ENCODE results near the gene TSHR. TPM values are rescaled to one million over a fixed set of nuclear protein-coding genes. Genes with fewer than 3 reads are reported as not detected.

Gene TSHR
- total RNA-seq, 1 experiment from 2014 or later: not detected

- Histone ChIP-seq H3K23ac (ENCODE audit: insufficient read length, low read depth, low read length) (no peak overlapping the region), H4K91ac (ENCODE audit: insufficient read length, low read depth, low read length) (no peak overlapping the region), H3K27ac (ENCODE audit: insufficient read length, low read depth, low read length) (no peak overlapping the region), H3K4me1 (ENCODE audit: insufficient read depth, low read length) (no peaks in the 10 kb centered on the region), H3K79me1 (ENCODE audit: insufficient read depth, low read depth, low read length, poor library complexity, severe bottlenecking) (no peaks in the 10 kb centered on the region), H2BK20ac (ENCODE audit: low read depth, low read length, poor library complexity, severe bottlenecking) (no peak overlapping the region), H4K8ac (replicated peaks; ENCODE audit: insufficient read length, low read depth, low read length) (no peak overlapping the region), H2BK15ac (ENCODE audit: low read depth, low read length) (no peak overlapping the region), H3K56ac (ENCODE audit: insufficient read length, low read depth, low read length) (no peak overlapping the region), H3K9ac (ENCODE audit: extremely low read depth, insufficient read length, low read length) (no peak overlapping the region), H3K14ac (ENCODE audit: insufficient read depth, low read length) (no peak overlapping the region), H3K18ac (ENCODE audit: insufficient read length, low read depth, low read length) (no peak overlapping the region), H3K27me3 (ENCODE audit: insufficient read depth, low read length) (no peaks in the 10 kb centered on the region), H3K79me2 (ENCODE audit: insufficient read depth, low read length) (no peaks in the 10 kb centered on the region), H2BK5ac (ENCODE audit: insufficient read length, low read length) (no peak overlapping the region), H2BK120ac (ENCODE audit: low read depth, low read length, poor library complexity, severe bottlenecking) (no peak overlapping the region), H3T11ph (ENCODE audit: low read length) (no peak overlapping the region), H2AK5ac (ENCODE audit: insufficient read length, low read length) (no peak overlapping the region), H4K5ac (ENCODE audit: insufficient read length, low read depth, low read length) (no peak overlapping the region), H3K23me2 (ENCODE audit: insufficient read length, low read depth, low read length, poor library complexity, severe bottlenecking) (no peaks in the 10 kb centered on the region), H3K4ac (ENCODE audit: low read depth, low read length) (no peak overlapping the region), H3K9me3 (ENCODE audit: control insufficient read depth, low read depth, low read length) (no peaks in the 10 kb centered on the region), H2AFZ (ENCODE audit: low read length) (no peak overlapping the region), H3K4me2 (ENCODE audit: insufficient read depth, insufficient read length, low read length) (no peak overlapping the region), H4K20me1 (ENCODE audit: control insufficient read depth, insufficient read depth, insufficient read length) (no peaks in the 10 kb centered on the region), H2BK12ac (ENCODE audit: insufficient read length, low read depth, low read length) (no peak overlapping the region)
- H3K27ac Mint-ChIP-seq: no peak overlapping the region
- no peak for TF ChIP-seq CTCF (conservative IDR thresholded peaks at IDR 0.05)
- DNase-seq: no peak
- no peak overlapping the region for H3K4me3 Mint-ChIP-seq
- no CpG with 5 or more reads among the region's 1 CpG for WGBS (ENCODE audit: extremely low coverage, insufficient read length, low lambda C conversion rate)
- no peaks in the 10 kb centered on the region for H3K4me1 Mint-ChIP-seq
- H3K36me3 Mint-ChIP-seq (ENCODE audit: insufficient read depth in 1 of 3, low read depth in 3 of 3): no peaks in the 10 kb centered on the region
- peaks cover 5% of the 10 kb centered on the region for H3K27me3 Mint-ChIP-seq (ENCODE audit: low read depth)
- no peaks in the 10 kb centered on the region for H3K9me3 Mint-ChIP-seq
Observed at GRCh38 chr14:80948291-80948690, 7.1 kb upstream of the TSHR start.

All from H9 (cell line).